Parathyroid adenoma (tissue), 2 donors: Measurements from ENCODE around the gene AKAP10.

Experiments used
- H2AFZ ChIP-seq: fragments of 300-600 bp; sonication (generic); one replicate; pipeline ENCODE4 v1.7.0; 2017; ENCODE audit warnings: antibody characterized with exemption, mild to moderate bottlenecking
- H3K27ac ChIP-seq: fragments of 300-600 bp; sonication (generic); one replicate; pipeline ENCODE4 v1.7.0; 2017
- H3K27me3 ChIP-seq: fragments of 300-600 bp; sonication (generic); one replicate; pipeline ENCODE4 v1.7.0; 2017; ENCODE audit warnings: low read length; ENCODE audit not compliant: control insufficient read depth, insufficient read depth
- H3K36me3 ChIP-seq: fragments of 300-600 bp; sonication (generic); one replicate; pipeline ENCODE4 v1.7.0; 2017; ENCODE audit warnings: low read length; ENCODE audit not compliant: control insufficient read depth, insufficient read depth
- H3K4me1 ChIP-seq: fragments of 300-600 bp; sonication (generic); one replicate; pipeline ENCODE4 v1.7.0; 2017; ENCODE audit warnings: control low read depth
- H3K4me2 ChIP-seq: fragments of 300-600 bp; sonication (generic); one replicate; pipeline ENCODE4 v1.7.0; 2017; ENCODE audit warnings: low read length
- H3K4me3 ChIP-seq: fragments of 300-600 bp; sonication (generic); one replicate; pipeline ENCODE4 v1.7.0; 2017; ENCODE audit warnings: low read depth, low read length
- H3K79me2 ChIP-seq: fragments of 300-600 bp; sonication (generic); one replicate; pipeline ENCODE4 v1.7.0; 2017; ENCODE audit warnings: control low read depth
- H3K9ac ChIP-seq: fragments of 300-600 bp; sonication (generic); one replicate; pipeline ENCODE4 v1.7.0; 2017; ENCODE audit warnings: mild to moderate bottlenecking
- H3K9me3 ChIP-seq: fragments of 300-600 bp; sonication (generic); one replicate; pipeline ENCODE4 v1.7.0; 2017; ENCODE audit warnings: low read length; ENCODE audit not compliant: control insufficient read depth
- CTCF ChIP-seq: fragments of 300-600 bp; sonication (generic); IDR thresholded peaks from one replicate; pipeline ENCODE4 v1.7.0; 2017; ENCODE audit warnings: antibody characterized with exemption, mild to moderate bottlenecking
- donor health status: primary hyperparathyroidism.

The AKAP10 gene

GRCh38 chr17:20010936-20011335 lies 33.3 kb upstream of the AKAP10 start:
- H3K27me3 ChIP-seq: no peaks in the 10 kb centered on the region
- no peaks in the 10 kb centered on the region for H3K36me3 ChIP-seq
- no peak overlapping the region for H3K4me2 ChIP-seq
- no peaks in the 10 kb centered on the region for H3K4me1 ChIP-seq
- H3K4me3 ChIP-seq: no peak overlapping the region
- no peaks in the 10 kb centered on the region for H3K79me2 ChIP-seq
- H2AFZ ChIP-seq: peak overlapping the region; percentile 99
- no peak overlapping the region for H3K9ac ChIP-seq
- H3K27ac ChIP-seq: no peak overlapping the region
- H3K9me3 ChIP-seq: no peaks in the 10 kb centered on the region
- TF ChIP-seq CTCF: no peak

DNA sequence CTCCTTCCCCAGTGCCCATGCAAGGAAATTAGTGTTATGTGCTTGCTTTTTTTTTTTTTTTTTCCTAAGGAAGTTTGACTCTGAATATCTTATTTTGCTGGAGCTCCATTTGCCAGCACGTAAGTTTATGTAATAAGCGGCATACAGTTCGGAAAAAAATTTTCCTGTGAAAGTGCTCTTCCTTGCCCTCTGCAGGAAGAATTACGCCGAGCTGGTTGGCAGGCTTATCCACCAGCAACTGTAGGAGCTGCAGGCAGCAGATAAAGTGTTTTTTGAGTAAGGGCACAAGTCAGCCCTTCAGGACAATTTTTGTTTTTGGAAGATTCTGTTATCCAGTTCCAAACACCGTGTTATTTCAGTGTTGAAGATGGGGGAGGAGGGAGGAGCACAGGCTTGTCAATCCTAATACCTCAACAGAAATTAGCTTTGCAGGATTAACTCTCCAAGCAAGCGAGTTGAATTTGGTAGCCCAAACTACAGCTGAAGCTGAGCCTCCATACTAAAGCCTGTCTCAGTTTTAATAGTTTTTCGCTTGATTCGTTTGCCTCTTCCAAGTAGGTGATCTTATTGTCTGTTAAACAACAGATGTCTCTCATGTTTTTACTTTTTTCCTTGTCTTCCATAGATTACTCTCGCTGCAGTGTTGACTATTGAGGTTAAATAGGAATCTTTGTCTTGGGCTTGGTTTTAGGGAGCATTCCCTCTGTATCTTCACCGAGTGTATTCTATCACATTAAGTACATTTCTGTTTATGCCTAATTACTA lies 32.7 kb upstream of the AKAP10 start:
- Histone ChIP-seq H3K9me3 (no peaks in the 10 kb centered on the region), H3K27me3 (no peaks in the 10 kb centered on the region), H3K27ac (peak overlapping the region; percentile 52), H3K79me2 (no peaks in the 10 kb centered on the region), H3K9ac (no peak overlapping the region), H3K4me2 (peak overlapping the region; percentile 99), H3K4me1 (no peaks in the 10 kb centered on the region), H2AFZ (peak overlapping the region; percentile 99), H3K4me3 (peak overlapping the region; percentile 65), H3K36me3 (no peaks in the 10 kb centered on the region)
- peak; percentile 65 for TF ChIP-seq CTCF

GRCh38 chr17:20009302-20010098 lies 31.9 kb upstream of the AKAP10 start, which contains the start of gene SPECC1:
Gene SPECC1, plus strand, starts transcription at chr17:20009359. Its CDS starts 87,293 bp downstream, at chr17:20096652.
- Histone ChIP-seq H3K36me3 (no peaks in the 10 kb centered on the region), H3K4me2 (peak within 1 kb of the TSS; percentile 99), H3K27me3 (no peaks in the 10 kb centered on the region), H3K4me1 (no peaks in the 10 kb centered on the region), H3K4me3 (peak within 1 kb of the TSS; percentile 65), H2AFZ (peak within 1 kb of the TSS; percentile 99), H3K27ac (peak within 1 kb of the TSS; percentile 52), H3K79me2 (no peaks in the 10 kb centered on the region), H3K9ac (no peak within 1 kb of the TSS), H3K9me3 (no peaks in the 10 kb centered on the region)
- peak; percentile 98 for TF ChIP-seq CTCF

DNA sequence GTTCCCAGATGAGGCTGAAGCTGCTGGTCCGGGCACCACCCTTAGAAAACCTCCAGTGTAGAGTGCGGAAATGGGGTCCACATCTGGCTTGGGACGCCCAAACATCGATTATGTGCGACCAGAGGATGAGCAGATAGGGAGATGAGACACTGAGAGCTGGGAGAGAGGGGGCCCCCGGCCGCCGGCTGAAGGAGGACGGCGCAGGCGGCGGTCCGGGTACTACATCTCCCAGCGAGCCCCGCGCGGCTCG lies 31.3 kb upstream of the AKAP10 start:
- H3K27ac ChIP-seq: peak overlapping the region; percentile 26

More for the DNA sequence above, 31.3 kb upstream of the AKAP10 start:
- Histone ChIP-seq H3K36me3 (no peaks in the 10 kb centered on the region), H3K79me2 (no peaks in the 10 kb centered on the region), H2AFZ (peak overlapping the region; percentile 99), H3K9me3 (no peaks in the 10 kb centered on the region), H3K9ac (no peak overlapping the region), H3K4me3 (peak overlapping the region; percentile 65), H3K4me2 (peak overlapping the region; percentile 99), H3K4me1 (no peaks in the 10 kb centered on the region), H3K27me3 (no peaks in the 10 kb centered on the region)
- TF ChIP-seq CTCF: no peak
